Mucosa of descending colon (tissue), 3 donors: Measurements from ENCODE around the gene PGAP2. TPM values are rescaled to one million over a fixed set of nuclear protein-coding genes. Genes with fewer than 3 reads are reported as not detected.
"Not testable (repeated sequence)": the region's sequence is repeated elsewhere in the genome, so short reads cannot be mapped to it uniquely, and the experiment has no call there.

Experiments used
- ATAC-seq: fragments of 200-7000 bp; cut with Tn5 transposase; one replicate; pipeline ENCODE4 v1.9.1; 2020; ENCODE audit warnings: mild to moderate bottlenecking, moderate library complexity
- DNase-seq, 3 donors: peaks; one replicate each; pipeline ENCODE4 v3.0.0-alpha.2; 2020
- H3K36me3 ChIP-seq: fragments of 200-600 bp; one replicate; pipeline ENCODE4 v1.8.0; 2021; ENCODE audit warnings: low read depth, mild to moderate bottlenecking
- H3K4me1 ChIP-seq: fragments of 200-600 bp; one replicate; pipeline ENCODE4 v1.8.0; 2021; ENCODE audit warnings: low read depth, mild to moderate bottlenecking
- H3K4me3 ChIP-seq: fragments of 200-600 bp; one replicate; pipeline ENCODE4 v1.8.0; 2021; ENCODE audit warnings: mild to moderate bottlenecking
- H3K9me3 ChIP-seq: fragments of 200-600 bp; one replicate; pipeline ENCODE4 v1.8.0; 2021; ENCODE audit warnings: mild to moderate bottlenecking
- CTCF ChIP-seq: fragments of 200-600 bp; IDR thresholded peaks from one replicate; pipeline ENCODE4 v1.8.0; 2022; ENCODE audit warnings: antibody characterized with exemption, mild to moderate bottlenecking
- intact Hi-C, 2 donors: fragments of 100-400 bp; cut with DNase I in 1 of 2; cut with micrococcal nuclease in 1 of 2; formaldehyde crosslinking; loops; one replicate each; pipeline versions ENCODE4 v1.11.0 to v1.11.1; 2022; cut with DNase I, micrococcal nuclease
- total RNA-seq, 3 donors: library from RNA; stranded (reverse); fragmentation: NEBNext Ultra II Directional in 2 of 3; extraction: Animal tissue kit (Norgen Biotek cat#: 25700) in 2 of 3; gene quantifications; one replicate each; pipeline versions ENCODE4 v1.2.1 to v1.2.4, GENCODE V29; 2021 to 2023
- donor health status: DM: no; HTN: no; CAD: no; lungs with moderate emphysema.
- donor health status: DM: no; HTN: no; CAD: no.
- donor health status: DM: no; HTN: yes; CAD: no.

PGAP2 gene
- total RNA-seq, 3 donors from 2014 or later, result 15.7 to 32.8 (median 25.9) TPM

GRCh38 chr11:3810446-3810845 is 2.1 kb downstream of the PGAP2 start:
- H3K4me1 ChIP-seq, result no peaks in the 10 kb centered on the region
- H3K36me3 ChIP-seq, result no peaks in the 10 kb centered on the region
- no peak for DNase-seq
- no peaks in the 10 kb centered on the region for H3K9me3 ChIP-seq
- no peak for TF ChIP-seq CTCF
- no peak for ATAC-seq
- H3K4me3 ChIP-seq, result no peak overlapping the region
- intact Hi-C loops, result no loop called here

DNA sequence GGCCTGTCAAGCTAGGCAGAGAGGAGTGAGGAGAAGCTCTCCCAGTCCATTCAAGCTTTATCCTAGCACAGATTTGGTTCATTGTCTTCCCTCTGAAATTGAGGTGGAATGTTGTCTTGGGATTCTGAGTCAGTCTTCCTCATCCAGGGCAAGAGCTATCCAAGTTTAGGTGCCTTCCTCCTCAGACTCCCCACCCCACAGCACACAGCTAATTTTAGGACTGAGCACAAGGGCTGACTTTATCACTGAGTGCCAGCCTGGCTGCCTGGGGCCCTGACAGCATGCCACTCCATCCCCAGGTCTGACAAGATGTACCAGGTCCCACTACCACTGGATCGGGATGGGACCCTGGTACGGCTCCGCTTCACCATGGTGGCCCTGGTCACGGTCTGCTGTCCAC is 2.6 kb downstream of the PGAP2 start:
- no peak for TF ChIP-seq CTCF
- Histone ChIP-seq H3K36me3 (no peaks in the 10 kb centered on the region), H3K9me3 (no peaks in the 10 kb centered on the region), H3K4me3 (no peak overlapping the region), H3K4me1 (no peaks in the 10 kb centered on the region)
- no peak for ATAC-seq
- intact Hi-C loops, result no loop called here
- DNase-seq, result no peak

- H3K4me3 ChIP-seq, H3K36me3 ChIP-seq, DNase-seq, intact Hi-C loops, ATAC-seq, H3K9me3 ChIP-seq, H3K4me1 ChIP-seq: not testable (repeated sequence)
Observed at GRCh38 chr11:3814832-3815231, 6.5 kb downstream of the PGAP2 start.

DNA sequence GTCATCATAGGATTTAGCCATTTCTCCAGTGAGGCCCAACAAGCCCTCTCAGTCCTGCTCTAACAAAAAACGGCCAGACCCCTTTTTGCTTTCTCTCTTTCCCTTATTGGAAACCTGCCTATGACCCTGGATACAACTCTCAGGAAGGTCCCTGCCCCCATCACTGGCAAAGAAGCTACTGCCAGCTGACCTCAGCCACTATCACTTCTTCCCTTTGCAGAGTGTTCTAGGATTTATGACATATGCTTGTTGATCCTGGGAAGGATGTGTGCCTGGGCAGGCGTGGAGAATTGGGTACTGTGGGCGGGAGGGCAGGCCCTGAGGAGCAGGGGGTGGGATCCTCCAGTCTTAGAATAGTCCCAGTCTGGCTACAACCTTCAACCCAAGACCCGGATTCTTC is 7.5 kb downstream of the PGAP2 start:
- intact Hi-C loops, result no loop called here
- DNase-seq, result no peak
- no peak for ATAC-seq

DNA sequence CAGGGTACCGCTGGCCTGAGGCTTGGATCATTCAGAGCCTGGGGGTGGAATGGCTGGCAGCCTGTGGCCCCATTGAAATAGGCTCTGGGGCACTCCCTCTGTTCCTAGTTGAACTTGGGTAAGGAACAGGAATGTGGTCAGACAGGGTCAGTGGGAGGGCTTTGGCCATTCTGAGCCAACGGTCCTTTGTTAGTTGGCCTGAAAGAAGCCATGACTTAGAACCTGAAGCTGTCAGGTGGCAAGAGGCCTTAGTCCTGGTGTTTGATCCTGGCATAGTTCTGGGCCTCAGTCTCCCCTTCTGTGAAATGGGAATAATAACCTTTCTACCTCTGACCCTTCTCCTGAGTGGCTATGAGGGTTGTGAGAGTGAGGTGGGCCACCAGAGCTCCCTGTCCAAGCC is 8.3 kb downstream of the PGAP2 start:
- DNase-seq (no peak), ATAC-seq (no peak)
- H3K4me3 ChIP-seq, result no peak overlapping the region
- intact Hi-C loops, result no loop called here
- no peaks in the 10 kb centered on the region for H3K9me3 ChIP-seq
- H3K36me3 ChIP-seq, result no peaks in the 10 kb centered on the region
- TF ChIP-seq CTCF, result no peak
- H3K4me1 ChIP-seq, result no peaks in the 10 kb centered on the region

More for the DNA sequence above, 7.5 kb downstream of the PGAP2 start:
- no peaks in the 10 kb centered on the region for H3K4me1 ChIP-seq
- H3K9me3 ChIP-seq, result no peaks in the 10 kb centered on the region
- H3K4me3 ChIP-seq, result no peak overlapping the region
- no peaks in the 10 kb centered on the region for H3K36me3 ChIP-seq
- TF ChIP-seq CTCF, result no peak

- ATAC-seq (no peak), DNase-seq (no peak)
- no peak overlapping the region for H3K4me3 ChIP-seq
- TF ChIP-seq CTCF, result no peak
- no peaks in the 10 kb centered on the region for H3K4me1 ChIP-seq
- H3K9me3 ChIP-seq, result no peaks in the 10 kb centered on the region
- no peaks in the 10 kb centered on the region for H3K36me3 ChIP-seq
- intact Hi-C loops, result no loop called here
Observed at GRCh38 chr11:3817181-3817800, 8.9 kb downstream of the PGAP2 start.
